Suprapubic skin (tissue), 4 donors: ENCODE results near the gene C4orf54.

Experiments used
- CTCF ChIP-seq, 2 donors: fragments of 200-600 bp in 1 of 2; fragments of 450-650 bp in 1 of 2; sonication (generic) in 1 of 2; IDR thresholded peaks; one replicate each; pipeline ENCODE4 v1.5.1; 2016 to 2019; ENCODE audit warnings: antibody characterized with exemption in 2 of 2, mild to moderate bottlenecking in 1 of 2, moderate library complexity in 1 of 2
- POLR2A ChIP-seq, 2 donors: fragments of 450-650 bp; IDR thresholded peaks; one replicate each; pipeline ENCODE4 v1.6.1; 2017; ENCODE audit warnings: antibody characterized with exemption in 2 of 2, mild to moderate bottlenecking in 2 of 2, moderate library complexity in 2 of 2
- POLR2AphosphoS5 ChIP-seq, 3 donors: sonication (generic); formaldehyde crosslinking; IDR thresholded peaks; one replicate each; pipeline ENCODE4 v1.6.1; 2017; ENCODE audit warnings: antibody characterized with exemption in 3 of 3

DNA sequence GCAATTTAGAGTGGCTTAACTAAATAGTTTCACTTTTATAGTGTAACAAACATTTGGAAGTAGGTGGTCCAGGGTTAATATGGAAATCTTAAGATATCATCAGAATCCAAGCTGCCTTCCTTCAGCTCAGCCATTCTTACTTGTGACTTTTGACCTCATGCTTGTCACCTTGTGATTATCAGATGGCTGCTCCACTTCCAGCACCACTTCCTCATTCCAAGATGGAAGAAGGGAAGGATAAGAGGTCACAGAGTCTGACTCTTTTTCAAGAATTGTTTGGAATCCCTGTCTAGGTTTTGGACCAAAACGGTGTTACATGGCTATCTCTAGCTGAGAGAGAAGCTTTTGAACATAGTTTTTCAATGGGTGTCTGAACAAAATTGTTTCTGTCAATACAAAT lies 43.1 kb downstream of the C4orf54 start:
- TF ChIP-seq POLR2A (IDR thresholded peaks at IDR 0.05): no peak
- TF ChIP-seq CTCF (IDR thresholded peaks at IDR 0.05): no peak
- TF ChIP-seq POLR2AphosphoS5 (IDR thresholded peaks at IDR 0.05): no peak
